IMR-90 (cell line): Measurements from ENCODE around the gene DDHD1. TPM values are rescaled to one million over a fixed set of nuclear protein-coding genes. Genes with fewer than 3 reads are reported as not detected.

Source experiments
- ATAC-seq: fragments of 200-7000 bp; cut with Tn5 transposase; 2 replicates; pipeline ENCODE4 v1.9.1; 2020; ENCODE audit warnings: low read depth, mild to moderate bottlenecking, moderate library complexity
- BruUV-seq: library from RNA; stranded (reverse); fragments of 400-500 nt; replicated peaks from 2 replicates; lab custom pipeline; 2021; lab: Mats Ljungman, UMichigan
- CTCF ChIA-PET: fragments of 300-600 bp; formaldehyde crosslinking; extraction: SDS; loops from one replicate; lab custom pipeline; 2021; ENCODE audit warnings: antibody characterized with exemption; lab: Yijun Ruan, JAX
- POLR2A ChIA-PET: fragments of 300-600 bp; sonication (Branson Sonifier 250); formaldehyde crosslinking; loops from one replicate; lab custom pipeline; 2022; ENCODE audit warnings: antibody characterized with exemption; ENCODE audit not compliant: unreplicated experiment; lab: Charles Lee
- DNase-seq: peaks from one replicate; pipeline ENCODE4 v3.0.0; 2013
- H2AFZ ChIP-seq: replicated peaks from 2 replicates; pipeline ENCODE3; 2013; ENCODE audit warnings: low read length, mild to moderate bottlenecking; ENCODE audit not compliant: poor library complexity
- H2AK5ac ChIP-seq: 2 replicates; pipeline ENCODE4 v1.6.1; 2013; ENCODE audit warnings: low read depth, low read length, inconsistent platforms
- H2AK9ac ChIP-seq: replicated peaks from 2 replicates; pipeline ENCODE3; 2013; ENCODE audit warnings: mild to moderate bottlenecking, low read depth, low read length, moderate library complexity; ENCODE audit not compliant: poor library complexity
- H2BK120ac ChIP-seq: 2 replicates; pipeline ENCODE4 v1.6.1; 2013; ENCODE audit warnings: low read depth, low read length, inconsistent platforms
- H2BK15ac ChIP-seq: 3 replicates; pipeline ENCODE4 v1.6.1; 2013; ENCODE audit warnings: low read depth, low read length, inconsistent platforms
- H2BK20ac ChIP-seq: 2 replicates; pipeline ENCODE4 v1.6.1; 2013; ENCODE audit warnings: low read depth, mild to moderate bottlenecking, inconsistent platforms, low read length, moderate library complexity
- H2BK5ac ChIP-seq: 2 replicates; pipeline ENCODE4 v1.6.1; 2013; ENCODE audit warnings: mild to moderate bottlenecking, low read depth, low read length, inconsistent platforms; ENCODE audit not compliant: poor library complexity, severe bottlenecking
- H3K14ac ChIP-seq: replicated peaks from 2 replicates; pipeline ENCODE4 v1.6.1; 2013; ENCODE audit warnings: low read depth, low read length, inconsistent platforms
- H3K18ac ChIP-seq: 2 replicates; pipeline ENCODE4 v1.6.1; 2013; ENCODE audit warnings: low read depth, low read length, control low read depth
- H3K23ac ChIP-seq: 2 replicates; pipeline ENCODE4 v1.6.1; 2013; ENCODE audit warnings: low read depth, low read length, inconsistent platforms
- H3K27ac ChIP-seq: 2 replicates; pipeline ENCODE4 v1.5.1; 2013; ENCODE audit warnings: mild to moderate bottlenecking, control low read depth, low read length; ENCODE audit not compliant: insufficient read depth
- H3K27me3 ChIP-seq: 2 replicates; pipeline ENCODE4 v1.6.1; 2013; ENCODE audit warnings: low read length; ENCODE audit not compliant: control insufficient read depth, insufficient read depth
- H3K36me3 ChIP-seq: 2 replicates; pipeline ENCODE4 v1.6.1; 2013; ENCODE audit warnings: low read length, mixed read lengths; ENCODE audit not compliant: control insufficient read depth, insufficient read depth
- H3K4ac ChIP-seq: 2 replicates; pipeline ENCODE4 v1.6.1; 2013; ENCODE audit warnings: low read depth, low read length, inconsistent platforms
- H3K4me1 ChIP-seq: 2 replicates; pipeline ENCODE4 v1.6.1; 2013; ENCODE audit warnings: low read length, mixed read lengths; ENCODE audit not compliant: control insufficient read depth, insufficient read depth
- H3K4me2 ChIP-seq: 2 replicates; pipeline ENCODE4 v1.6.1; 2013; ENCODE audit warnings: low read depth, mild to moderate bottlenecking, control low read depth, low read length, moderate library complexity
- H3K4me3 ChIP-seq: 2 replicates; pipeline ENCODE4 v1.5.1; 2013; ENCODE audit warnings: low read depth, mild to moderate bottlenecking, control low read depth, low read length, moderate library complexity; ENCODE audit not compliant: insufficient read depth
- H3K56ac ChIP-seq: 2 replicates; pipeline ENCODE4 v1.6.1; 2013; ENCODE audit warnings: low read length, inconsistent platforms; ENCODE audit not compliant: insufficient read depth; ENCODE audit errors: extremely low read depth
- H3K79me1 ChIP-seq, 2 experiments: 2 replicates each; pipeline ENCODE4 v1.6.1; 2013; ENCODE audit warnings: low read length in 2 of 2, inconsistent platforms in 1 of 2, low read depth in 1 of 2
- H3K9ac ChIP-seq: 2 replicates; pipeline ENCODE4 v1.6.1; 2013; ENCODE audit warnings: low read depth, low read length, control low read depth
- H3K9me1 ChIP-seq: 2 replicates; pipeline ENCODE4 v1.6.1; 2013; ENCODE audit warnings: low read length, inconsistent platforms; ENCODE audit not compliant: insufficient read depth
- H3K9me3 ChIP-seq: 2 replicates; pipeline ENCODE4 v1.6.1; 2013; ENCODE audit warnings: low read length; ENCODE audit not compliant: control insufficient read depth, insufficient read depth
- H4K20me1 ChIP-seq: 2 replicates; pipeline ENCODE4 v1.6.1; 2013; ENCODE audit warnings: low read length, inconsistent platforms; ENCODE audit not compliant: insufficient read depth
- H4K5ac ChIP-seq: 2 replicates; pipeline ENCODE4 v1.6.1; 2013; ENCODE audit warnings: mild to moderate bottlenecking, low read depth, low read length, control low read depth
- H4K8ac ChIP-seq, 2 experiments: 2 replicates each; pipeline ENCODE4 v1.6.1; 2013; ENCODE audit warnings: low read depth in 2 of 2, low read length in 2 of 2, control low read depth in 1 of 2, inconsistent platforms in 1 of 2
- H4K91ac ChIP-seq: 2 replicates; pipeline ENCODE4 v1.6.1; 2013; ENCODE audit warnings: low read depth, low read length, inconsistent platforms; ENCODE audit not compliant: insufficient read depth
- BHLHE40 ChIP-seq: fragments of 150-350 bp; IDR thresholded peaks from 2 replicates; pipeline ENCODE4 v1.6.1; 2016; ENCODE audit warnings: mild to moderate bottlenecking, low read depth, low read length
- CEBPB ChIP-seq: IDR thresholded peaks from 2 replicates; pipeline ENCODE4 v1.6.1; 2012; ENCODE audit warnings: low read depth, low read length, improper control_type of control experiment
- CHD1 ChIP-seq: IDR thresholded peaks from 2 replicates; pipeline ENCODE4 v1.6.1; 2012; ENCODE audit warnings: low read depth, low read length, improper control_type of control experiment
- ELK1 ChIP-seq: fragments of 150-350 bp; IDR thresholded peaks from 2 replicates; pipeline ENCODE4 v1.6.1; 2016; ENCODE audit warnings: low read depth, mild to moderate bottlenecking, low read length, moderate library complexity, borderline replicate concordance
- FOS ChIP-seq: fragments of 150-350 bp; IDR thresholded peaks from 2 replicates; pipeline ENCODE4 v1.6.1; 2016; ENCODE audit warnings: low read depth, low read length
- RCOR1 ChIP-seq: IDR thresholded peaks from 2 replicates; pipeline ENCODE4 v1.6.1; 2012; ENCODE audit warnings: mild to moderate bottlenecking, low read length, improper control_type of control experiment; ENCODE audit not compliant: insufficient replicate concordance
- RFX5 ChIP-seq: IDR thresholded peaks from 2 replicates; pipeline ENCODE4 v1.8.0; 2012; ENCODE audit warnings: low read depth, mild to moderate bottlenecking, low read length, moderate library complexity
- SMC3 ChIP-seq: fragments of 150-350 bp; IDR thresholded peaks from 2 replicates; pipeline ENCODE4 v1.6.1; 2016; ENCODE audit warnings: low read depth, mild to moderate bottlenecking, antibody characterized with exemption, low read length, moderate library complexity
- WGBS, 2 experiments: methylation state at CpG; one replicate each; pipeline versions ENCODE4 v1.1.5 to v1.1.7; 2013; ENCODE audit warnings: missing lambda C conversion rate in 2 of 2; ENCODE audit not compliant: insufficient read length in 1 of 2; ENCODE audit errors: extremely low coverage in 2 of 2; 5-methylcytosine and 5-hydroxymethylcytosine counted together
- dilution Hi-C: fragments of 300-500 bp; cut with HindIII; formaldehyde crosslinking; loops from one replicate; pipeline ENCODE4 v1.14.3; 2018; ENCODE audit warnings: low sequenced_read_pairs; ENCODE audit not compliant: unreplicated experiment
- in situ Hi-C: fragments of 300-500 bp; cut with MboI; formaldehyde crosslinking; loops from 3 replicates; pipeline ENCODE4 v1.14.3; 2019; ENCODE audit warnings: low sequenced_read_pairs, inconsistent platforms, mixed read lengths
- intact Hi-C: fragments of 100-400 bp; cut with micrococcal nuclease; formaldehyde crosslinking; loops from 2 replicates; pipeline ENCODE4 v1.10.0; 2022
- polyA plus RNA-seq, 3 experiments: library from polyadenylated mRNA; depleted of rRNA; stranded (reverse); fragments of >200 nt; gene quantifications; 2 replicates each; pipeline ENCODE4 v1.2.3, GENCODE V29; 2012; ENCODE audit warnings: low replicate concordance in 1 of 3
- total RNA-seq: library from RNA; depleted of rRNA; stranded (reverse); fragments of >200 nt; gene quantifications from 2 replicates; pipeline ENCODE4 v1.2.3, GENCODE V29; 2012
- TF ChIP-seq, protein P1 (sequence below): fragments of 150-350 bp; IDR thresholded peaks from 2 replicates; pipeline ENCODE4 v1.6.1; 2017; ENCODE audit warnings: mild to moderate bottlenecking, antibody characterized with exemption, low read length, low read depth

Gene DDHD1
- total and polyA plus RNA-seq, 2 of the 4 experiments (the other 2 are of a cell fraction): 4.5 to 9.0 TPM

GRCh38 chr14:53110096-53110495 lies 43.0 kb downstream of the DDHD1 start:
- Histone ChIP-seq H3K14ac (no peak overlapping the region), H3K4ac (no peak overlapping the region), H2AFZ (no peak overlapping the region), H4K8ac (no peak overlapping the region), H4K5ac (no peak overlapping the region), H2BK15ac (no peak overlapping the region), H3K18ac (no peak overlapping the region), H3K27me3 (no peaks in the 10 kb centered on the region), H3K9ac (no peak overlapping the region), H3K9me1 (no peaks in the 10 kb centered on the region), H2AK9ac (no peak overlapping the region), H3K36me3 (no peaks in the 10 kb centered on the region), H2BK5ac (no peak overlapping the region), H3K56ac (no peak overlapping the region), H3K4me3 (no peak overlapping the region), H2AK5ac (no peak overlapping the region), H3K4me1 (no peaks in the 10 kb centered on the region), H4K91ac (no peak overlapping the region), H3K79me1 (peaks cover 2 to 15% of the 10 kb centered on the region in 2 experiments; a peak in 3 of 4 replicates), H3K4me2 (no peak overlapping the region), H3K23ac (no peak overlapping the region), H2BK120ac (no peak overlapping the region), H3K27ac (no peak overlapping the region), H4K20me1 (no peaks in the 10 kb centered on the region), H2BK20ac (no peak overlapping the region), H3K9me3 (no peaks in the 10 kb centered on the region)
- TF ChIP-seq CEBPB (no peak), RFX5 (no peak), SMC3 (no peak), RCOR1 (no peak), CHD1 (no peak), FOS (no peak), ELK1 (no peak), BHLHE40 (no peak)
- TF ChIP-seq, protein P1, sequence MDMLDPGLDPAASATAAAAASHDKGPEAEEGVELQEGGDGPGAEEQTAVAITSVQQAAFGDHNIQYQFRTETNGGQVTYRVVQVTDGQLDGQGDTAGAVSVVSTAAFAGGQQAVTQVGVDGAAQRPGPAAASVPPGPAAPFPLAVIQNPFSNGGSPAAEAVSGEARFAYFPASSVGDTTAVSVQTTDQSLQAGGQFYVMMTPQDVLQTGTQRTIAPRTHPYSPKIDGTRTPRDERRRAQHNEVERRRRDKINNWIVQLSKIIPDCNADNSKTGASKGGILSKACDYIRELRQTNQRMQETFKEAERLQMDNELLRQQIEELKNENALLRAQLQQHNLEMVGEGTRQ: no peak
- intact Hi-C loops: no loop called here
- no peak for ATAC-seq
- ChIA-PET CTCF (interaction anchor here (0.7 kb wide), 1 partner anchor 31 kb away, joined by 4 read pairs; no protein-coding TSS in a partner anchor), POLR2A (no interaction called here)
- dilution Hi-C loops: no loop called here
- in situ Hi-C loops: no loop called here
- no peak for DNase-seq
- WGBS, 2 experiments: no CpG with 5 or more reads among the region's 1 CpG
- BruUV-seq: no TSS peak
